ENCODE measurements around the gene DHRSX.

The DHRSX gene

DNA sequence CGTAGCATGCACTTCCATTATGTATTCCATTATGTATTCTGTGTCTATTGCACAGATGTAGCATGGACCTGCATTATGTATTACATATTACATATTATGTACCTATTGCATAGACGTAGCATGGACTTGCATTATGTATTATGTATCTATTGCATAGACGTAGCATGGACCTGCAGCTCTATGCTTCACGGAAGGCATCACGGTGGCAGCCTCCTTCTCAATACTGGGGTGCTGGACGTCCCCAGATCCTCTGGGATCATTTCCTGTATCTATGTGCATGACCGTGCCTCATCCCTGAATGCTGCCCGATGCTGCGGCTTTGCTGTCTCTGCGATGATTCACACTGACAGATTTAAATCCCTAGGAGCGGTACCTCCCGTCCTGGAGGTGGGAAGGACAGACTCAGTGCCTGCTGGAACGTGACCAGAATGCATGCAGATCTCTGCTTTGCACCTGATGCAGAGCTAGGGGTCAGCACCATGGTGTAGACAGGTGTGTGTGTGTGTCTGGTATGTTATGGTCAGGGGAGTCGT is 317.5 kb downstream of the DHRSX start:
- no peak for TF ChIP-seq CTCF (IDR thresholded peaks at IDR 0.05; ENCODE audit: low read depth, low read length, missing control alignments)
- in situ Hi-C loops (cut with HindIII; ENCODE audit: low sequenced_read_pairs): no loop called here
- no peak overlapping the region for H3K4me3 ChIP-seq (ENCODE audit: low read depth, low read length)
- DNase-seq (ENCODE audit: low read depth): no peak

DNA sequence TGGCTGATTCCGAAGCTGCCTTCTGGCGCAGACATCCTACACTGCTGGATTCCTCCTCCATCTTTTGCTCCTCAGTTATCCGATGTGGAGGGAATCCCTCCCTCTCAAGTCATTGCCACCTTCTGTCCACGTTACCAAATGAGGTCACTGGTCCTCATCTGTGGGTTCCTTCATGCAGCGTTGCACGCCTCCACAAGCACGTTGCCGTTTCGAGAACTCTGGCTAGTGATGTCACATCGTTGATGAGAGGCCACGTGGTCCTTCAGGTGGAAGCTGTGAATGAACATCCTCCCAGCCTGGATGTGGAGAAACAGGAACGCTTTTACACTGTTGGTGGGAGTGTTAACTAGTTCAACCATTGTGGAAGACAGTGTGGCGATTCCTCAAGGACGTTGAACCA is 323.2 kb downstream of the DHRSX start:
- DNase-seq (ENCODE audit: low read depth): no peak
- in situ Hi-C loops (cut with HindIII; ENCODE audit: low sequenced_read_pairs): no loop called here
- no peak overlapping the region for H3K4me3 ChIP-seq (ENCODE audit: low read depth, low read length)
- no peak for TF ChIP-seq CTCF (IDR thresholded peaks at IDR 0.05; ENCODE audit: low read depth, low read length, missing control alignments)

GRCh38 chrX:2176733-2177132 is 324.0 kb downstream of the DHRSX start:
- no peak overlapping the region for H3K4me3 ChIP-seq (ENCODE audit: low read depth, low read length)
- no peak for DNase-seq (ENCODE audit: low read depth)
- in situ Hi-C loops (cut with HindIII; ENCODE audit: low sequenced_read_pairs): no loop called here
- no peak for TF ChIP-seq CTCF (IDR thresholded peaks at IDR 0.05; ENCODE audit: low read depth, low read length, missing control alignments)

- DNase-seq (ENCODE audit: low read depth): no peak
- no peak for TF ChIP-seq CTCF (IDR thresholded peaks at IDR 0.05; ENCODE audit: low read depth, low read length, missing control alignments)
- in situ Hi-C loops (cut with HindIII; ENCODE audit: low sequenced_read_pairs): no loop called here
- H3K4me3 ChIP-seq (ENCODE audit: low read depth, low read length): no peak overlapping the region
These were observed 324.5 kb downstream of the DHRSX start for GRCh38 chrX:2176274-2176673.

- H3K4me3 ChIP-seq (ENCODE audit: low read depth, low read length): no peak overlapping the region
- no peak for TF ChIP-seq CTCF (IDR thresholded peaks at IDR 0.05; ENCODE audit: low read depth, low read length, missing control alignments)
- DNase-seq (ENCODE audit: low read depth): no peak
- in situ Hi-C loops (cut with HindIII; ENCODE audit: low sequenced_read_pairs): no loop called here
These were observed 328.4 kb downstream of the DHRSX start for GRCh38 chrX:2172359-2172758.
